Astrocyte of the cerebellum (primary cell): ENCODE data around the gene ARHGAP42.

Experiments
- DNase-seq: peaks from one replicate; pipeline ENCODE4 v3.0.0-alpha.2; 2011; ENCODE audit warnings: low read depth
- H3K4me3 ChIP-seq: 2 replicates; pipeline ENCODE4 v1.5.1; 2011; ENCODE audit warnings: mild to moderate bottlenecking, low read depth, low read length, moderate library complexity
- in situ Hi-C: cut with HindIII; loops from 2 replicates; pipeline ENCODE4 v1.10.0; 2017; ENCODE audit warnings: low sequenced_read_pairs
- TF ChIP-seq, protein P1 (sequence below): IDR thresholded peaks from 2 replicates; pipeline ENCODE4 v1.5.1; 2012; ENCODE audit warnings: low read length, low read depth, moderate library complexity, mild to moderate bottlenecking; ENCODE audit errors: missing control alignments

The ARHGAP42 gene

DNA sequence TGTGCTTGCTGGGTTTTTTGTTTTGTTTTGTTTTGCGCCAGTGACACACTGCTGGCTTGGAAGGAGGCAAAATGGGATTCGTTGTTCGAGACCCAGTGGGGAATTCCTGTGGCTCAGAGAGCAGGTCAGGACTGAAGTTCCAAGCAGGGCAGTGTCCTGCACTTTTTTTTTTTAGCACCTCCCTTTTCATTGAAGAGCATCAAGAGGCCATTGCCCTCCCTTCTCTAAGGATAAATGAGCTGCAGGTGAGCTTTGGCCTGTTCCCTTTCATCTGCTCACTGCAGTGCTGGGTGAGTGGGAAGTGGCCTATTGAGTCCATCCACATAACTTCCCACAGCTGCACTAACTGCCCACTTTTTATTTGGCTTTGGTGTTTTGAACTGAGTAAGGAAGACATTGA lies 87.8 kb downstream of the ARHGAP42 start:
- H3K4me3 ChIP-seq: no peak overlapping the region
- in situ Hi-C loops: no loop called here
- TF ChIP-seq, protein P1, sequence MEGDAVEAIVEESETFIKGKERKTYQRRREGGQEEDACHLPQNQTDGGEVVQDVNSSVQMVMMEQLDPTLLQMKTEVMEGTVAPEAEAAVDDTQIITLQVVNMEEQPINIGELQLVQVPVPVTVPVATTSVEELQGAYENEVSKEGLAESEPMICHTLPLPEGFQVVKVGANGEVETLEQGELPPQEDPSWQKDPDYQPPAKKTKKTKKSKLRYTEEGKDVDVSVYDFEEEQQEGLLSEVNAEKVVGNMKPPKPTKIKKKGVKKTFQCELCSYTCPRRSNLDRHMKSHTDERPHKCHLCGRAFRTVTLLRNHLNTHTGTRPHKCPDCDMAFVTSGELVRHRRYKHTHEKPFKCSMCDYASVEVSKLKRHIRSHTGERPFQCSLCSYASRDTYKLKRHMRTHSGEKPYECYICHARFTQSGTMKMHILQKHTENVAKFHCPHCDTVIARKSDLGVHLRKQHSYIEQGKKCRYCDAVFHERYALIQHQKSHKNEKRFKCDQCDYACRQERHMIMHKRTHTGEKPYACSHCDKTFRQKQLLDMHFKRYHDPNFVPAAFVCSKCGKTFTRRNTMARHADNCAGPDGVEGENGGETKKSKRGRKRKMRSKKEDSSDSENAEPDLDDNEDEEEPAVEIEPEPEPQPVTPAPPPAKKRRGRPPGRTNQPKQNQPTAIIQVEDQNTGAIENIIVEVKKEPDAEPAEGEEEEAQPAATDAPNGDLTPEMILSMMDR: no peak
- peak; percentile 20 for DNase-seq

- H3K4me3 ChIP-seq: no peak overlapping the region
- TF ChIP-seq, protein P1: no peak
- DNase-seq: peak; percentile 80
- in situ Hi-C loops: no loop called here
These were observed 89.3 kb downstream of the ARHGAP42 start for GRCh38 chr11:100776212-100776896.

- TF ChIP-seq, protein P1: no peak
- in situ Hi-C loops: no loop called here
- no peak overlapping the region for H3K4me3 ChIP-seq
- no peak for DNase-seq
These were observed 90.0 kb downstream of the ARHGAP42 start for GRCh38 chr11:100777103-100777502.

DNA sequence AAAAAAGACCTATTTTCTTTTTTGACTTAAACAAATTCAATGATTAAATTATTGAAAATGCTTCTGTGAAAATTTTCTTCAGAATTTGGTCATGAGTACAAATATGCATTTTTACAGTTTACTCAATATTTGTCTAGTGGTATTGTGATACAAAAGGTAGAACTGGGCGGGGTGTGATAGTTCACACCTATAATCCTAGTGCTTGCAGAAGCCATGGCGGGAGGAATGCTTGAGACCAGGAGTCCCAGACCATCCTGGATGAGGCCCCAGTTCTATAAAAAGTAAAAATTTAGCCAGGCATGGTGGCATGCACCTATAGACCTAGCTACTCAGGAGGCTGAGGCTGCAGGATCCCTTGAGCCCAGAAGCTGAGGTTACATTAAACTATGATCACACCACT lies 90.6 kb downstream of the ARHGAP42 start:
- in situ Hi-C loops: no loop called here
- H3K4me3 ChIP-seq: no peak overlapping the region
- DNase-seq: no peak
- TF ChIP-seq, protein P1: no peak

DNA sequence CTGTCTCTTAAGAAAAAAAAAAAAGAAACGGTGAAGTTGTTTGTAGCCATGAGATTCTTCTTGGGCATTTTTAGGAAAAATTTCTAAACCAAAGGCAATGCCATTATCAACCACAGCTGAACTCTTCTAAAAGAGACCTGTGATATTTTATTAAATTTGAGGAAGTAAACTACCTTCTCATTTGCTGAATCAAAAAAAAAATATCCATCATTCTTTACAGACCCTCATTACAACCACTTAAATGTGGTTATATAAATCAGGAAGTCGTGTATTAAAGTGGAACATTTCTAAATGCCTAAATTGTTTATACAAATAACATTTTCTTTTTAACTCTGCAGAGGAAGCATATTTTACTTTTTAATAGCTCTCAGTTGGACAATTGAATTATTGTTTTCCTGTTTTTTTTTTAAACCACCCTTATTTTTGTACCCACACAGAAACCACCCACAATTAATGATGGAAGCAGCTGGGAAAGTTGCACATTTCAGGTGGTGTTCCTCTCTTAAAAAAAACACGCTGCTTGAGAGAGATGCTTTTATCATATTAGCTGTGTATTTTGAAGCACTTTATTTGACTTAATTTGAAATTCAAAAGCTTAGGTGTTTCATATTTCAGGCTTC lies 91.2 kb downstream of the ARHGAP42 start:
- no peak for DNase-seq
- TF ChIP-seq, protein P1: no peak
- no peak overlapping the region for H3K4me3 ChIP-seq
- in situ Hi-C loops: no loop called here

GRCh38 chr11:100780470-100780869 lies 93.4 kb downstream of the ARHGAP42 start:
- in situ Hi-C loops: no loop called here
- TF ChIP-seq, protein P1: no peak
- DNase-seq: no peak
- no peak overlapping the region for H3K4me3 ChIP-seq
